A673 (cell line): ENCODE results near the gene PDGFD.

Source experiments
- CTCF ChIP-seq: fragments of 300-800, 200-600 bp; sonication (generic); conservative IDR thresholded peaks from 2 replicates; pipeline ENCODE4 v1.5.1; 2017; ENCODE audit warnings: low read depth, mild to moderate bottlenecking, antibody characterized with exemption, low read length, moderate library complexity, mixed read lengths
- EZH2 ChIP-seq: fragments of 200-600 bp; sonication (generic); IDR thresholded peaks from 2 replicates; pipeline ENCODE4 v1.6.1; 2017; ENCODE audit warnings: borderline replicate concordance, low read depth, mild to moderate bottlenecking, mixed read lengths, antibody characterized with exemption, low read length; ENCODE audit not compliant: poor library complexity, severe bottlenecking

- TF ChIP-seq EZH2 (no peak), CTCF (no peak)
Measured at GRCh38 chr11:104136861-104137260, 27.1 kb downstream of the PDGFD start.
